Prostate gland (tissue), 2 donors: ENCODE results near the gene ZNF135.

ENCODE experiments used
- CTCF ChIP-seq, 4 experiments: fragments of 200-600 bp in 2 of 4; fragments of 450-650 bp in 2 of 4; sonication (generic) in 2 of 4; IDR thresholded peaks; 1 replicate in 3 of 4; 2 replicates in 1 of 4; pipeline ENCODE4 v1.5.1; 2016 to 2019; ENCODE audit warnings: antibody characterized with exemption in 4 of 4, mild to moderate bottlenecking in 2 of 4, moderate library complexity in 2 of 4
- POLR2A ChIP-seq: fragments of 450-650 bp; IDR thresholded peaks from one replicate; pipeline ENCODE4 v1.6.1; 2016; ENCODE audit warnings: antibody characterized with exemption, mild to moderate bottlenecking
- POLR2AphosphoS5 ChIP-seq: sonication (generic); formaldehyde crosslinking; IDR thresholded peaks from one replicate; pipeline ENCODE4 v1.6.1; 2017; ENCODE audit warnings: antibody characterized with exemption

- TF ChIP-seq POLR2AphosphoS5 (no peak), CTCF (IDR thresholded peaks at IDR 0.05) (no peak), POLR2A (no peak)
Measured at GRCh38 chr19:58118979-58119733, 60.1 kb downstream of the ZNF135 start.
